ENCODE results near the gene BCAS4. TPM values are rescaled to one million over a fixed set of nuclear protein-coding genes. Genes with fewer than 3 reads are reported as not detected.

BCAS4 gene
- total RNA-seq, 3 donors from 2014 or later (not counting 1 experiment from before 2014, with no cell fraction given), result 7.7 to 13.5 (median 10.5) TPM

DNA sequence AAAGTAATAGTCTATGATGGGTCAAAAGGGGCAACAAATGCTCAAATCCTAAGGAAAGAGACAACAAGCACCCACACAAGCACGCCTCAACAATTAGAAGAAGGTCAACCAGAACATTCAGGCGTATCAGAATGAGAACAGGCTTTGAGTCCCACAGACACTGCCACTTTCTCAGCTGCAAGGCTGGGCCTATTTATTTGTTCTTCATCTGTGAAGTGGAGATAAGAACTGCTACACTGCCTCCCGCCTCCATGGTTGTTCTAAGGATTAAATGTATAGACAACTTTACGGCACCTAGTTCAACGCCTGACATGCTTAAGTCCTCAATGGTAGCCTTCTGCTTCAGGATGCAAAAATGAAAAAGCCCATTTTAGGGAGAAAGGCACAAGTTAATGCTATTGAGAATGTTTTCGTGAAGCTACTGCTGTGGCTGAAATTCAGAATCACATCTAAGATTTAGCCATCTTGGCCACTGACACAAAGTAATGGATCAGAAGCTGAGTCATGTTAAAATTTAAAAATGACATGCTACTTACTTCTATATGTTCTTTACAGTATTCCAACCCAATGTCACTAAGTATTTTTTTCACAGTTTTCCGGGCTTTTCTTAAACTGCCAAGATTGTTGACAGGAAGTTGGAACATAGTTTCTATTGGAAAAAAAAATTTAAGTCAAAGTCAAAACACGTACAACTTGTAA lies 108.6 kb downstream of the BCAS4 start:
- Mint-ChIP-seq H3K36me3 (no peaks in the 10 kb centered on the region), H3K27ac (peak overlapping the region; percentile 55 to 76), H3K4me1 (peaks cover 61 to 63% of the 10 kb centered on the region in 2 donors), H3K9me3 (no peaks in the 10 kb centered on the region), H3K4me3 (no peak overlapping the region), H3K27me3 (ENCODE audit: low read depth in 2 of 2) (no peaks in the 10 kb centered on the region)
- no peak overlapping the region for H3K27ac ChIP-seq (ENCODE audit: low read length)
- H3K27me3 ChIP-seq (ENCODE audit: control insufficient read depth, insufficient read depth, low read length), result no peaks in the 10 kb centered on the region
- H3K36me3 ChIP-seq (ENCODE audit: control insufficient read depth, insufficient read depth, low read length), result peaks cover 9% of the 10 kb centered on the region
- no peak for DNase-seq
- H3K4me3 ChIP-seq (ENCODE audit: low read length), result no peak overlapping the region
- ATAC-seq, result no peak
- H3K9me3 ChIP-seq (ENCODE audit: control insufficient read depth, insufficient read depth, low read length), result no peaks in the 10 kb centered on the region
- TF ChIP-seq, protein P1, sequence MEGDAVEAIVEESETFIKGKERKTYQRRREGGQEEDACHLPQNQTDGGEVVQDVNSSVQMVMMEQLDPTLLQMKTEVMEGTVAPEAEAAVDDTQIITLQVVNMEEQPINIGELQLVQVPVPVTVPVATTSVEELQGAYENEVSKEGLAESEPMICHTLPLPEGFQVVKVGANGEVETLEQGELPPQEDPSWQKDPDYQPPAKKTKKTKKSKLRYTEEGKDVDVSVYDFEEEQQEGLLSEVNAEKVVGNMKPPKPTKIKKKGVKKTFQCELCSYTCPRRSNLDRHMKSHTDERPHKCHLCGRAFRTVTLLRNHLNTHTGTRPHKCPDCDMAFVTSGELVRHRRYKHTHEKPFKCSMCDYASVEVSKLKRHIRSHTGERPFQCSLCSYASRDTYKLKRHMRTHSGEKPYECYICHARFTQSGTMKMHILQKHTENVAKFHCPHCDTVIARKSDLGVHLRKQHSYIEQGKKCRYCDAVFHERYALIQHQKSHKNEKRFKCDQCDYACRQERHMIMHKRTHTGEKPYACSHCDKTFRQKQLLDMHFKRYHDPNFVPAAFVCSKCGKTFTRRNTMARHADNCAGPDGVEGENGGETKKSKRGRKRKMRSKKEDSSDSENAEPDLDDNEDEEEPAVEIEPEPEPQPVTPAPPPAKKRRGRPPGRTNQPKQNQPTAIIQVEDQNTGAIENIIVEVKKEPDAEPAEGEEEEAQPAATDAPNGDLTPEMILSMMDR (IDR thresholded peaks at IDR 0.05), result no peak
- 81% methylated on average over 6 of the region's 8 CpGs for WGBS (ENCODE audit: insufficient coverage)
- no peaks in the 10 kb centered on the region for H3K4me1 ChIP-seq (ENCODE audit: control insufficient read depth, insufficient read depth, low read length)
- intact Hi-C loops (cut with micrococcal nuclease), result no loop called here

- Mint-ChIP-seq H3K9me3 (no peaks in the 10 kb centered on the region), H3K4me1 (peaks cover 61 to 68% of the 10 kb centered on the region in 2 donors), H3K27ac (peak overlapping the region; percentile 41 to 55), H3K4me3 (no peak overlapping the region), H3K36me3 (no peaks in the 10 kb centered on the region), H3K27me3 (ENCODE audit: low read depth in 2 of 2) (no peaks in the 10 kb centered on the region)
- Histone ChIP-seq H3K9me3 (ENCODE audit: control insufficient read depth, insufficient read depth, low read length) (no peaks in the 10 kb centered on the region), H3K36me3 (ENCODE audit: control insufficient read depth, insufficient read depth, low read length) (peaks cover 8% of the 10 kb centered on the region), H3K27me3 (ENCODE audit: control insufficient read depth, insufficient read depth, low read length) (no peaks in the 10 kb centered on the region), H3K27ac (ENCODE audit: low read length) (no peak overlapping the region), H3K4me3 (ENCODE audit: low read length) (no peak overlapping the region), H3K4me1 (ENCODE audit: control insufficient read depth, insufficient read depth, low read length) (no peaks in the 10 kb centered on the region)
- ATAC-seq (no peak), DNase-seq (no peak)
- intact Hi-C loops (cut with micrococcal nuclease), result no loop called here
- TF ChIP-seq, protein P1 (IDR thresholded peaks at IDR 0.05), result no peak
- 84% methylated on average over 6 of the region's 6 CpGs for WGBS (ENCODE audit: insufficient coverage)
These were observed 109.3 kb downstream of the BCAS4 start for GRCh38 chr20:50904067-50904570.

DNA sequence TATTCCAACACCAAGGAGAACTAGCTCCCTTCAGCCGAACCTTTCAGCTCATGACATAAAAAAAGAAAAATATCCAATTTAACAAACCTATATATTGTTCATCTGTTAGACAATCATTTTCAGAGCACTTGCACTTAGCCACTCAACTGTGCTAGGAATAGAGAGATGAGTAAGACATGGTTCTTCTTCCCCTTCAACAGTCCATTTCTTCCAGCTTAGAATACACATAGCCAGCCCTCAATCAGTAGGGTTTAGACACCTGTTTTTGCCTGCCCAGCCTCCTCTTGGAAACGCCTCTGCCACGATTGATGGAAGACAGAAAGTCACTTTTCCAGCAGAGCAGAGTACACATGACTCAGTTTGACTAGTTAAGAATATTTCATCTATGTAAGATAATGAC lies 114.6 kb downstream of the BCAS4 start:
- WGBS (ENCODE audit: insufficient coverage), result 92% methylated on average over 3 of the region's 3 CpGs
- Mint-ChIP-seq H3K27ac (peak overlapping the region; percentile 70), H3K4me3 (no peak overlapping the region), H3K36me3 (no peaks in the 10 kb centered on the region), H3K27me3 (ENCODE audit: low read depth in 2 of 2) (no peaks in the 10 kb centered on the region), H3K9me3 (no peaks in the 10 kb centered on the region), H3K4me1 (peaks cover 74 to 76% of the 10 kb centered on the region in 2 donors)
- Histone ChIP-seq H3K4me3 (ENCODE audit: low read length) (no peak overlapping the region), H3K27ac (ENCODE audit: low read length) (no peak overlapping the region), H3K27me3 (ENCODE audit: control insufficient read depth, insufficient read depth, low read length) (no peaks in the 10 kb centered on the region), H3K36me3 (ENCODE audit: control insufficient read depth, insufficient read depth, low read length) (no peaks in the 10 kb centered on the region), H3K4me1 (ENCODE audit: control insufficient read depth, insufficient read depth, low read length) (peaks cover 4% of the 10 kb centered on the region), H3K9me3 (ENCODE audit: control insufficient read depth, insufficient read depth, low read length) (no peaks in the 10 kb centered on the region)
- TF ChIP-seq, protein P1 (IDR thresholded peaks at IDR 0.05), result no peak
- DNase-seq, result no peak
- intact Hi-C loops (cut with micrococcal nuclease), result no loop called here
- no peak for ATAC-seq

All from natural killer cell (primary cell).